HepG2 (cell line): ENCODE results near the gene RASAL1. TPM values are rescaled to one million over a fixed set of nuclear protein-coding genes. Genes with fewer than 3 reads are reported as not detected.
A peak's percentile ranks its signal among the peaks of the same experiment; 100 is the strongest.

ENCODE experiments used
- BCLAF1 ChIP-seq: fragments of 450-650 bp; IDR thresholded peaks from 2 replicates; pipeline ENCODE4 v1.6.1; 2017; ENCODE audit warnings: mild to moderate bottlenecking
- FUBP1 ChIP-seq: sonication (generic); formaldehyde crosslinking; IDR thresholded peaks from 2 replicates; pipeline ENCODE4 v1.5.1; 2020; ENCODE audit warnings: missing genetic modification reagents, mild to moderate bottlenecking, borderline replicate concordance
- HNF4A ChIP-seq: sonication (generic); formaldehyde crosslinking; IDR thresholded peaks from 2 replicates; pipeline ENCODE4 v1.4.0; 2020; ENCODE audit warnings: missing genetic modification reagents
- HOXA5 ChIP-seq: sonication (generic); formaldehyde crosslinking; IDR thresholded peaks from 2 replicates; pipeline ENCODE4 v1.4.0; 2020; ENCODE audit warnings: missing genetic modification reagents
- IKZF1 ChIP-seq: fragments of 450-650 bp; IDR thresholded peaks from 2 replicates; pipeline ENCODE4 v1.7.1; 2016
- KAT2B ChIP-seq: fragments of 150-350 bp; IDR thresholded peaks from 2 replicates; pipeline ENCODE4 v1.6.1; 2014; ENCODE audit warnings: low read depth, low read length, borderline replicate concordance
- KDM3A ChIP-seq: IDR thresholded peaks from 2 replicates; pipeline ENCODE4 v1.6.1; 2018; ENCODE audit warnings: low read depth, missing compliant biosample characterization
- KDM6A ChIP-seq: IDR thresholded peaks from 2 replicates; pipeline ENCODE4 v1.6.1; 2016; ENCODE audit warnings: low read depth
- MTF2 ChIP-seq: sonication (generic); formaldehyde crosslinking; IDR thresholded peaks from 2 replicates; pipeline ENCODE4 v1.5.0; 2020; ENCODE audit warnings: missing genetic modification reagents, borderline replicate concordance
- MYC ChIP-seq: sonication (generic); formaldehyde crosslinking; IDR thresholded peaks from 2 replicates; pipeline ENCODE4 v1.9.0; 2021; ENCODE audit warnings: missing genetic modification reagents, borderline replicate concordance
- NFE2L1 ChIP-seq: sonication (generic); formaldehyde crosslinking; IDR thresholded peaks from 2 replicates; pipeline ENCODE4 v1.4.0; 2020; ENCODE audit warnings: missing genetic modification reagents, mild to moderate bottlenecking, borderline replicate concordance
- PLRG1 ChIP-seq: fragments of 450-650 bp; conservative IDR thresholded peaks from 2 replicates; pipeline ENCODE4 v1.6.1; 2016
- POGZ ChIP-seq: sonication (generic); formaldehyde crosslinking; IDR thresholded peaks from 2 replicates; pipeline ENCODE4 v1.4.0; 2020; ENCODE audit warnings: mild to moderate bottlenecking, missing genetic modification reagents
- RNF2 ChIP-seq: fragments of 450-650 bp; conservative IDR thresholded peaks from 2 replicates; pipeline ENCODE4 v1.6.1; 2016; ENCODE audit warnings: low read depth
- STAG1 ChIP-seq: sonication (generic); formaldehyde crosslinking; IDR thresholded peaks from 2 replicates; pipeline ENCODE4 v1.4.0; 2020; ENCODE audit warnings: missing genetic modification reagents
- TOPORS ChIP-seq: sonication (generic); formaldehyde crosslinking; IDR thresholded peaks from 2 replicates; pipeline ENCODE4 v1.8.0; 2023; ENCODE audit warnings: mild to moderate bottlenecking, missing genetic modification reagents
- ZBTB10 ChIP-seq: sonication (generic); formaldehyde crosslinking; IDR thresholded peaks from 2 replicates; pipeline ENCODE4 v1.4.0; 2020; ENCODE audit warnings: missing genetic modification reagents, borderline replicate concordance
- ZBTB21 ChIP-seq: sonication (generic); formaldehyde crosslinking; IDR thresholded peaks from 2 replicates; pipeline ENCODE4 v1.4.0; 2020; ENCODE audit warnings: missing genetic modification reagents
- ZNF678 ChIP-seq: sonication (generic); formaldehyde crosslinking; IDR thresholded peaks from 2 replicates; pipeline ENCODE4 v1.4.0; 2020; ENCODE audit warnings: mild to moderate bottlenecking, missing genetic modification reagents
- ZNF691 ChIP-seq: sonication (generic); formaldehyde crosslinking; IDR thresholded peaks from 2 replicates; pipeline ENCODE4 v1.4.0; 2020; ENCODE audit warnings: missing genetic modification reagents, low read depth, mild to moderate bottlenecking, borderline replicate concordance
- ZNF709 ChIP-seq: sonication (generic); formaldehyde crosslinking; IDR thresholded peaks from 2 replicates; pipeline ENCODE4 v1.5.0; 2020; ENCODE audit warnings: mild to moderate bottlenecking, missing genetic modification reagents
- ZNF749 ChIP-seq: sonication (generic); formaldehyde crosslinking; IDR thresholded peaks from 2 replicates; pipeline ENCODE4 v1.8.0; 2022; ENCODE audit warnings: mild to moderate bottlenecking, missing genetic modification reagents, moderate library complexity, borderline replicate concordance
- polyA plus RNA-seq, 8 experiments: library from polyadenylated mRNA; depleted of rRNA in 3 of 8; stranded (reverse) in 7 of 8; unstranded in 1 of 8; fragments of >200 nt; fragmentation: Illumina TruSeq in 4 of 8; extraction: Trizol in 4 of 8; gene quantifications; 2 replicates each; pipeline versions ENCODE4 v1.2.1 to v1.2.3, GENCODE V29; 2011 to 2016; ENCODE audit warnings: low read depth in 4 of 8, missing spikeins in 1 of 8, mixed read lengths in 1 of 8; ENCODE audit not compliant: insufficient read depth in 1 of 8
- total RNA-seq, 5 experiments: library from RNA; depleted of rRNA; stranded (reverse); fragments of >200 nt; fragmentation: Illumina TruSeq; extraction: Trizol; gene quantifications; 2 replicates each; pipeline ENCODE4 v1.2.3, GENCODE V29; 2016; ENCODE audit warnings: low read depth in 1 of 5

Gene RASAL1
- total and polyA plus RNA-seq, 2 of the 13 experiments (the other 11 are each of a cell fraction or from before 2014, with no cell fraction given), result not detected

GRCh38 chr12:113152835-113153814 is 17.6 kb upstream of the RASAL1 start (continued):
- no peak; the same call in 1 of the 2 replicates for TF ChIP-seq ZNF691 (CRISPR knock-in tag)
- TF ChIP-seq KDM6A (CRISPR knock-in tag), result no peak
- 0 out of 2 replicates have a peak, but pooled peaks have one; percentile 32 for TF ChIP-seq TOPORS
- peak; percentile 58; the same call in 1 of the 2 replicates for TF ChIP-seq RNF2
- peak; percentile 76 for TF ChIP-seq STAG1 (CRISPR knock-in tag)
- TF ChIP-seq ZNF749 (CRISPR knock-in tag), result no peak
- 0 out of 2 replicates have a peak, but pooled peaks have one; percentile 48 for TF ChIP-seq KDM3A (CRISPR knock-in tag)
- no peak for TF ChIP-seq BCLAF1
- TF ChIP-seq POGZ, result no peak
- no peak for TF ChIP-seq PLRG1
- TF ChIP-seq KAT2B, result no peak
- TF ChIP-seq IKZF1, result no peak
- no peak; the same call in 1 of the 2 replicates for TF ChIP-seq MYC (CRISPR knock-in tag)
- no peak for TF ChIP-seq NFE2L1
- 0 out of 2 replicates have a peak, but pooled peaks have one; percentile 36 for TF ChIP-seq ZNF709
- no peak for TF ChIP-seq ZBTB21 (CRISPR knock-in tag)
- TF ChIP-seq FUBP1 (CRISPR knock-in tag), result no peak
- 0 out of 2 replicates have a peak, but pooled peaks have one; percentile 34 for TF ChIP-seq HOXA5 (CRISPR knock-in tag)
- TF ChIP-seq MTF2 (CRISPR knock-in tag), result peak; percentile 90; the same call in 1 of the 2 replicates
- TF ChIP-seq ZBTB10 (CRISPR knock-in tag), result no peak
- peak; percentile 5; the same call in 1 of the 2 replicates for TF ChIP-seq HNF4A (CRISPR knock-in tag)
- no peak for TF ChIP-seq ZNF678 (CRISPR knock-in tag)
